Measurements from ENCODE around the gene EHMT2.
"Not testable (repeated sequence)": the region's sequence is repeated elsewhere in the genome, so short reads cannot be mapped to it uniquely, and the experiment has no call there.

The EHMT2 gene

DNA sequence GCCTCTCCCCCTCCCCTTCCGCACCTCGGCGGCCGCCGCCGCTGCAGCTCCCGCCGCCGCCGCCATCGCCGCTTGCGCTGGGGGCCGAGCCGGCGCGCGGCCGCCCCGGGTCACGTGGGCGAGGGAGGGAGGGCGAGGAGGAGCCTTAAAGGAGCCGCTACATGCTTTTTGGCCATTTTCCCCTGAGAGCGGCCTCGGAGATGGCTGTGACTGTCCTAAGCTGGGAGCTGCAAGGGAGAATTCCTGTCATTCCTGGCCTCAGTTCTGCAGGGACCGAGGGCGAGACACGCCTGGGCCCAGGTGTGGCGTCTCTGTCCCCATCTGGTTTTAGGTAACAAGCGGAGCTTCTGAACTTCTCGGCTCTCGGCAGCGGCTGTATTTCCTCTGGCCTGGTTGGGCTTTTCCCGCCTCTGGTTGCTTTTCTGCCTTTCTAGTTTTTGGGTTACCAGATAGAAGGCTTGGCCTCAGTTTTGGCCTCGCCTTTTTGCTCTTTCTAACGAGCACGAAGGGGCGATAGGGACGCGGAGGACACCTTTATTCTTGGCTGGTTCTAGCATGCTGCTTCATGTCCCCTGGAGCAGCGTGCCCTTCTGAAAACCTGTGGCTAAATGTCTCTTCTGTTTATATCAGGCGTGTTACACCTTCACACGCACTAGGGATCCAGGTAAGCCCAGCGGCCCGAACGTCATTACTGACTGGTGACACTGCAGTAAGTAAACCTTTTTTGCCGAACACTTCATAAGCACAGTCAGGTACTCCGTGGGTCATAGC lies at the start of gene EHMT2:
TSS of gene EHMT2 (minus strand) at position 87 of the 771 bp plus-strand sequence. CDS start at position 66, 21 bp downstream.
- DNase-seq, result peak; percentile 40 to 91 (median 80)

GRCh38 chr6:31947070-31947675 lies 49.7 kb upstream of the EHMT2 start:
- no peak for DNase-seq

GRCh38 chr6:31946370-31946885 lies 48.9 kb upstream of the EHMT2 start:
- no peak for DNase-seq

DNA sequence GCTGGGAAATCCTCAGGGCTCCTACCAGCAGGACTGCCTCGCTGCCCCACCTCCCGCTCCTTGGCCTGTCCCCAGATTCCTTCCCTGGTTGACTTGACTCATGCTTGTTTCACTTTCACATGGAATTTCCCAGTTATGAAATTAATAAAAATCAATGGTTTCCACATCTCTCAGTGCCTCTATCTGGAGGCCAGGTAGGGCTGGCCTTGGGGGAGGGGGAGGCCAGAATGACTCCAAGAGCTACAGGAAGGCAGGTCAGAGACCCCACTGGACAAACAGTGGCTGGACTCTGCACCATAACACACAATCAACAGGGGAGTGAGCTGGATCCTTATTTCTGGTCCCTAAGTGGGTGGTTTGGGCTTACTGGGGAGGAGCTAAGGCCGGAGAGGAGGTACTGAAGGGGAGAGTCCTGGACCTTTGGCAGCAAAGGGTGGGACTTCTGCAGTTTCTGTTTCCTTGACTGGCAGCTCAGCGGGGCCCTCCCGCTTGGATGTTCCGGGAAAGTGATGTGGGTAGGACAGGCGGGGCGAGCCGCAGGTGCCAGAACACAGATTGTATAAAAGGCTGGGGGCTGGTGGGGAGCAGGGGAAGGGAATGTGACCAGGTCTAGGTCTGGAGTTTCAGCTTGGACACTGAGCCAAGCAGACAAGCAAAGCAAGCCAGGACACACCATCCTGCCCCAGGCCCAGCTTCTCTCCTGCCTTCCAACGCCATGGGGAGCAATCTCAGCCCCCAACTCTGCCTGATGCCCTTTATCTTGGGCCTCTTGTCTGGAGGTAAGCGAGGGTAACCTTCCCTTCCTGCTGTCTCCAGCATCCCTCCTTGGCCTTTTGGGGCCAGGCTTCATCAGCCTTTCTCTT lies 48.2 kb upstream of the EHMT2 start, which contains the start of gene CFB:
TSS of gene CFB (plus strand) at position 589 of the 863 bp plus-strand sequence. CDS start at position 716, 127 bp downstream.
- no peak for DNase-seq

DNA sequence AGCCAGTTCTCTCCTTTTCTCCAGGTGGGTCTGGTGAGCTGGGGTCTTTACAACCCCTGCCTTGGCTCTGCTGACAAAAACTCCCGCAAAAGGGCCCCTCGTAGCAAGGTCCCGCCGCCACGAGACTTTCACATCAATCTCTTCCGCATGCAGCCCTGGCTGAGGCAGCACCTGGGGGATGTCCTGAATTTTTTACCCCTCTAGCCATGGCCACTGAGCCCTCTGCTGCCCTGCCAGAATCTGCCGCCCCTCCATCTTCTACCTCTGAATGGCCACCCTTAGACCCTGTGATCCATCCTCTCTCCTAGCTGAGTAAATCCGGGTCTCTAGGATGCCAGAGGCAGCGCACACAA lies 47.6 kb upstream of the EHMT2 start:
- no peak for DNase-seq

DNA sequence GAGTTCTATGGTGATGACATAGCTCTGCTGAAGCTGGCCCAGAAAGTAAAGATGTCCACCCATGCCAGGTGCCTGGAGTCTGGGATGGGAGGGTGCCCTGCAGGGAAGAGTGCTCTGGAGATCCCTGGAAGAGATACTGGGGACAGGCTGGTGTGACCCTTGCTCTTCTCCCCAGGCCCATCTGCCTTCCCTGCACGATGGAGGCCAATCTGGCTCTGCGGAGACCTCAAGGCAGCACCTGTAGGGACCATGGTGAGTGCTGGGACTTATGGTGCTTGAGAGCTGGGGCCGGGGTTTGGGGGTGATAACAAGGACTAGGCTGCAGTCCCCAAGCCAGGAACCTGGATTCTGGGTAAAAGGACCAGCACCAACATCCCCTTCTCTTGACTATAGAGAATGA lies 46.2 kb upstream of the EHMT2 start:
- no peak for DNase-seq

- no peak for DNase-seq
Measured at GRCh38 chr6:31940256-31940664, 42.8 kb upstream of the EHMT2 start.

- DNase-seq, result no peak
Measured at GRCh38 chr6:31935823-31936222, 38.3 kb upstream of the EHMT2 start.

DNA sequence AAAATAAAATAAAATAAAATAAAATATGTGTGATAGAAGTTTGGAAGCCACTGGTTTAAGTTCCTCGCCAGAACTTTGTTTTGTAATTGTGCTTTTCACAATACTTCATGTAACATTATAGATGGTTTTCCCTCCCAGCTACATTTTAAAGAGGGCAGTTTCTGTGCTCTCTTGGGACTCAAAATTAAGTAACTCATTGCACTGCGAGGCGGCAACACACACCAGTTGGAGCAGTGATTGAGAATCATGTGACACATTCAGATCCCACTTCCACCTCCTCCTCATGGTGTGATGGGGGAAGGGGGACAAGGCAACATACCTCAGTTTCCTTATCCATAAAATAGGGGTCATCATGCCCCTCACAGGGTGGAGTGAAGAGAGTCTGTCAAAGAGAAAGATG lies 37.5 kb upstream of the EHMT2 start:
- DNase-seq, result no peak

DNA sequence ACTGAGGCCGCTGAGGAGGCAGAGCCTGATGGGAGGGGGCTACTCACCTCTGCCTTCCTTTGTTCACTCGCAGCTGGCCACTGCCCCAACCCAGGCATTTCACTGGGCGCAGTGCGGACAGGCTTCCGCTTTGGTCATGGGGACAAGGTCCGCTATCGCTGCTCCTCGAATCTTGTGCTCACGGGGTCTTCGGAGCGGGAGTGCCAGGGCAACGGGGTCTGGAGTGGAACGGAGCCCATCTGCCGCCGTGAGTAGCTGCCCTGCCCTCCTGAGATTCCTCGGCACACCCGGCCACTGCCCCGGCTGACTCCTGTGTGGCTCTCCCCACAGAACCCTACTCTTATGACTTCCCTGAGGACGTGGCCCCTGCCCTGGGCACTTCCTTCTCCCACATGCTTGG lies 36.0 kb upstream of the EHMT2 start:
- DNase-seq, result no peak

DNA sequence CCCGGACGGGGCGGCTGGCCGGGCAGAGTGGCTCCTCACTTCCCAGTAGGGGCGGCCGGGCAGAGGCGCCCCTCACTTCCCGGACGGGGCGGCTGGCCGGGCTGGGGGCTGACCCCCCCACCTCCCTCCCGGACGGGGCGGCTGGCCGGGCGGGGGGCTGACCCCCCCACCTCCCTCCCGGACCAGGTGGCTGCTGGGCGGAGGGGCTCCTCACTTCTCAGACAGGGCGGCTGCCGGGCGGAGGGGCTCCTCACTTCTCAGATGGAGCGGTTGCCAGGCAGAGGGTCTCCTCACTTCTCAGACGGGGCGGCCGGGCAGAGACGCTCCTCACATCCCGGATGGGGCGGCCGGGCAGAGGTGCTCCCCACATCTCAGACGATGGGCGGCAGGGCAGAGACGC lies 34.6 kb upstream of the EHMT2 start:
- DNase-seq, result not testable (repeated sequence)

GRCh38 chr6:31930962-31931361 lies 33.5 kb upstream of the EHMT2 start:
- no peak for DNase-seq

DNA sequence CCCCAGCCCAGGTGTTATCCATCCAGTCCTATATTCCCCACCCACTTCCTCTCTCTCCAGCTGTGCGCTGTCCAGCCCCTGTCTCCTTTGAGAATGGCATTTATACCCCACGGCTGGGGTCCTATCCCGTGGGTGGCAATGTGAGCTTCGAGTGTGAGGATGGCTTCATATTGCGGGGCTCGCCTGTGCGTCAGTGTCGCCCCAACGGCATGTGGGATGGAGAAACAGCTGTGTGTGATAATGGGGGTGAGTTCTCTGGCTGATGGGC lies 31.1 kb upstream of the EHMT2 start:
- DNase-seq, result no peak

- no peak for DNase-seq
Measured at GRCh38 chr6:31927863-31928671, 30.6 kb upstream of the EHMT2 start.

DNA sequence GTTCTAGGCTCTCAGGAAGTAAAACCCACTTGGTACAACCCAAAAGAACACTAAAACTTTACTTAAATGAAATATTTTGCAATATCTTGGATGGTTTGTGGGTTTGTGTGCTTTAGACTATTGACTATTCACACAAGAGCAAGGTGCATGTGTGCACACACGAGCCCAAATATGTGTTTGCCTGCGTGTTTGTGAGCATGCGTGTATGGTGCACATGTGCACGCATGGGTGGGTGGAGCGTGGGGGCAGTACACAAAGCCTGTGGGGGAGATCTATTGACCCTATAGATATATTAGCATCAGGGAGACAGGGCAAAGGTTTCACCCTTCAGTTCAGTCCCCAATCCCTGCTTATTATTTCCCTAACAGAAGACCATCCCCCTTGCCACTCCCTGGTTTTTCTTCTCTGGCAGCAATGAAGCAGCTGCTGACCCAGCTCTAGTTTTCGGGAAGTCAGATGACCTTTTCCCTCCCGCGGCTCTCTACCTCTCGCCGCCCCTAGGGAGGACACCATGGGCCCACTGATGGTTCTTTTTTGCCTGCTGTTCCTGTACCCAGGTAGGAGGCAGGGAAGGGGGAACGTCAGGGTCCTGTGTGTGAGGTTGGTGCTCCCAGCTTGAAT lies 29.9 kb upstream of the EHMT2 start, which contains the start of gene C2:
TSS of gene C2 (plus strand) at position 476 of the 621 bp plus-strand sequence. CDS start at position 512, 36 bp downstream.
- DNase-seq, result peak in 1 of 56 donors; percentile 25

- DNase-seq, result no peak
Measured at GRCh38 chr6:31922942-31923341, 25.4 kb upstream of the EHMT2 start.

GRCh38 chr6:31920811-31921210 lies 23.3 kb upstream of the EHMT2 start:
- DNase-seq, result no peak

DNA sequence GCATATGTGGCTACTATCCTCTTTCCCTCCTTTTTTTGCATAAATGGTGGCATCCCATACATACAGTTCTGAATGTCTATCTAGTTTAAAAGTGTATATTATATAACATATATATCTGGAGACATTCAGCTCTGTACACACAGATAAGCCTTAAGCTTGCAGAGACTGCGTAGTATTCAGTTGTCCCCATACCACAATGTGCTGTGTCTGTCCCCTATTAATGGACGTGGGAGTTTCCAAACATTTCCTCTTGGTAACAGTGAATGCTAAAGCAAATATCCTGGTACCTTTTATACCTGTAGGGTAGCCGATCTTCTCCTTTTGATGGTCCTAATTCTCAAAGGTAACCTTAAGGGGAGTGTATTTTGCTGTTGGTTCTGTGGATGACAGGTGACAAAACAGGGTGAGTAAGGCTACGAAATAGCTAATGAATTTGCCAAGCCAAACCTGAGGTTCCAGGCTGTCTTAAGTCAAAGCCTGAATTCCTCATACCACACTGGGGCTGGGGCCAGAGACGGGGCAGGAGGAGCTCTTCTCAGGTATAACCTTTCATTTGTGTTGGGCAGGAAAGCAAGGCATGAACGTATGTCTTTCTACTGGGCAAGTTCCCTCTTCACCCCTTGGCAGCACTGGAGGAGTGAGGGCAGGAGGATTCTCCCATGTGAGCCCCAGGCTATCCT lies 22.3 kb upstream of the EHMT2 start:
- no peak for DNase-seq

DNA sequence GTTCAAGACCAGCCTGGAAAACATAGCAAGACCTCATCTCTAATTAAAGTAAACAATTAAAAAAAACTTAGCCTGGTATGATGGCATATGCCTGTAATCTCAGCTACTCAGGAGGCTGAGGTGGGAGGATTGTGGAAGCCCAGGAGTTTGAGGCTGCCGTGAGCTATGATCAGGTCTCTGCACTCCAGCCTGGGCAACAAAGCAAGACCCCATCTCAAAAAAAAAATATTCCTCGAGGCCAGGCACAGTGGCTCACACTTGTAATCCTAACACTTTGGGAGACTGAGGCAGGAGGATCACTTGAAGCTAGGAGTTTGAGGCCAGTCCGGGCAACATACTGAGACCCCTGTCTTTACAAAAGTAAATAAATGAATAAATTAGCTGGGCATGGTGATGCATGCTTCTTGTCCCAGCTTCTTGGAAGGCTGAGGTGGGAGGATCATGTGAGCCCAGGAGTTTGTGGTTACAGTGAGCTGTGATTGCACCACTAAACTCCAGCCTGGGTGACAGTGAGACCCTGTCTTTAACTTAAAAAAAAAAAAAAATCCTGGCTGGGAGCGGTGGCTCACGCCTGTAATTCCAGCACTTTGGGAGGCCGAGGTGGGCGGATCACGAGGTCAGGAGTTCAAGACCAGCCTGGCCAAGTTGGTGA lies 20.7 kb upstream of the EHMT2 start:
- DNase-seq, result no peak

Data from amygdala (tissue), 56 donors.